ENCODE results near the gene NAA40.

The NAA40 gene

DNA sequence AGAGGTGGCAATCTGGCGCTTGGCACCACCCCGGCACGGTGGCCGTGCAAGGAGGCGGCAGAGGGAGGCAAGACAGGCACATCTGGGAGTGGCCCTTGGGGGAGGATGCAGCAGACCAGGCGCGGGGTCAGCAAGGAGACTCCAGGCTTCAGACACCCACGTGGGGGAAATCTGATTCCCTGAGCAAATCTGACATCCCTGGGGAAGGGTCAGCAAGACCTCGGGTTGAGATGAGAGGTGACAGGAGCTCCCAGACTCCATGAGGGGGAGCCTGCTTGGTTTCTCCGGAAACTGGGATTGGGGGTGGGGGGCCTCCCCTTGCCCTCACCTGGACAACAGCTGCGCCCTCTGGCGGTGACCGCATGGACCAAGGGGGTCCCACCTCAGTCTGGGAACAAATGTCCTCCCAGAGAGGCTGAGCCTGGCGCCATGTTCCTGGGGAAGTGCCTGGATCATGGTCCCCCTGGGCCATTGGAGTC, 17.8 kb upstream of the NAA40 start:
- Histone ChIP-seq H3K36me3 (ENCODE audit: control insufficient read depth in 1 of 2, insufficient read depth in 2 of 2, low read length in 2 of 2) (no peaks in the 10 kb centered on the region), H3K27me3 (ENCODE audit: low read depth, low read length) (no peaks in the 10 kb centered on the region), H3K9me3 (ENCODE audit: control insufficient read depth in 1 of 2, low read length in 2 of 2) (no peaks in the 10 kb centered on the region), H3K4me1 (ENCODE audit: control insufficient read depth in 1 of 2, insufficient read depth in 2 of 2, low read length in 2 of 2) (peaks cover 0 to 45% of the 10 kb centered on the region in 2 donors), H3K27ac (ENCODE audit: low read length) (no peak overlapping the region), H3K4me3 (ENCODE audit: low read depth in 1 of 2, low read length in 2 of 2) (no peak overlapping the region)

DNA sequence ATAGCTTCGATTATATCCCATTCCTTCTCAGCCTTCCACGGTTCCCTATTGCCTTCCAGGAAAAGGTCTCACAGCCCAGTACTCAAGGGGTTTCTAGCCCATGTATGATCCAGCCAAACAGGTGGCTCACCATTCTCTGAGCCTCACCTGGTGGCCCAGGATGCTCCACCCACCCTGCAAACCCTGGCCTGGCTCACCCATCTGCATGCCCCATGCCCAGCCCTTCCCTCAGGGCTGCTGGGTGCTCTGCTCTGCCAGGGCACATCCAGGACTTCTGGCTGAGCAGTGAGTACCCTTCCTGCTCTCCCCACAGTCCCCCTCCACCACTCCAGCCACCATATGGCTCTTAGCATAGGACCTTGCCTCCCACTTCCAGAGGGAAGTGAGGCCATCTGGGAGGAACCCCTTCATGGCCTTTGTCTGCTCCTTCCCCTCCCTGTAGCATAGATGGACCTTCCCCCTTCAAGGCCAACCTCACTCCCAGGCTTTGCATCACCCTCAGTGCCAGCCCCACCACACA, 16.1 kb upstream of the NAA40 start:
- Histone ChIP-seq H3K4me1 (ENCODE audit: control insufficient read depth in 1 of 2, insufficient read depth in 2 of 2, low read length in 2 of 2) (peaks cover 0 to 32% of the 10 kb centered on the region in 2 donors), H3K36me3 (ENCODE audit: control insufficient read depth in 1 of 2, insufficient read depth in 2 of 2, low read length in 2 of 2) (no peaks in the 10 kb centered on the region), H3K27ac (ENCODE audit: low read length) (no peak overlapping the region)

DNA sequence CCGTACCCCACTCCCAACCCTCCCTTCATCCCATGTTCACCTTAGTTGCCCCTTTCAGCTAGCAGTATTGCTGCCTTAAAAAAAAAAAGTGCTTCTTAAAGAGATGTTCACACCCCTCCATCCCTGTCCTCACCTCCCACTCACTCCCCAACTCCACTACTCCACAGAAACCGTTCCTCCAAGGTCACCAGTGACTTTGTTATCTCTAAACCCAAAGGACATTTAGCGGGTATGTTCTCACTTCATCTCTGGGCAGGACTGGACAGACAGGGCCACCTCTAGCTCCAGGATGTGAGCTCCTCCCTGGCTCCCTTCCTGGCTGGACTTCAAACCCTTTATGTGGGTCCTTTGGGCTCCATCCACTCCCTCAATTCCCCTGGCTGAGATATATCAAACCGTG, 15.5 kb upstream of the NAA40 start:
- H3K27me3 ChIP-seq (ENCODE audit: low read depth, low read length), result no peaks in the 10 kb centered on the region
- H3K4me3 ChIP-seq (ENCODE audit: low read depth in 1 of 2, low read length in 2 of 2), result no peak overlapping the region
- H3K4me1 ChIP-seq (ENCODE audit: control insufficient read depth in 1 of 2, insufficient read depth in 2 of 2, low read length in 2 of 2), result peaks cover 0 to 27% of the 10 kb centered on the region in 2 donors
- no peaks in the 10 kb centered on the region for H3K36me3 ChIP-seq (ENCODE audit: control insufficient read depth in 1 of 2, insufficient read depth in 2 of 2, low read length in 2 of 2)
- H3K27ac ChIP-seq (ENCODE audit: low read length), result no peak overlapping the region
- no peaks in the 10 kb centered on the region for H3K9me3 ChIP-seq (ENCODE audit: control insufficient read depth in 1 of 2, low read length in 2 of 2)

More for the DNA sequence above, 16.1 kb upstream of the NAA40 start:
- Histone ChIP-seq H3K9me3 (ENCODE audit: control insufficient read depth in 1 of 2, low read length in 2 of 2) (no peaks in the 10 kb centered on the region), H3K4me3 (ENCODE audit: low read depth in 1 of 2, low read length in 2 of 2) (no peak overlapping the region), H3K27me3 (ENCODE audit: low read depth, low read length) (no peaks in the 10 kb centered on the region)

DNA sequence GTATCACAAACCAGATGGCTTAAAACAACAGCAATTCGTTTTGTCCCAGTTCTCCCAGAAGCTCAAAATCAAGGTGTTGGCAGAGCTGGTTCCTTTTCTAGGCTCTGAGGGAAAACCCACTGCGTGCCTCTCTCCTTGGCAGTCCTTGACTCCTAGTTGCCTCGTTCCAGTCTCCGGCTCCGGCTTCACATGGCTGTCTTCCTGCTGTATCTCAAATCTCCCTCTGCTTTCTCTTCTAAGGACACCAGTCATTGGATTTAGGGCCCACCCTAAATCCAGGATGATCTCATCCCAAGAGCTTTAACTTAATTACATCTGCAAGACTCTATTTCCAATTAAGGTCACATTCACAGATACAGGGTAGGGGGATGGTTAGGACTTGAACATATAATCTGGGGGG, 9.2 kb upstream of the NAA40 start:
- H3K9me3 ChIP-seq (ENCODE audit: control insufficient read depth in 1 of 2, low read length in 2 of 2), result no peaks in the 10 kb centered on the region
- H3K4me1 ChIP-seq (ENCODE audit: control insufficient read depth in 1 of 2, insufficient read depth in 2 of 2, low read length in 2 of 2), result no peaks in the 10 kb centered on the region
- H3K4me3 ChIP-seq (ENCODE audit: low read depth in 1 of 2, low read length in 2 of 2), result no peak overlapping the region

DNA sequence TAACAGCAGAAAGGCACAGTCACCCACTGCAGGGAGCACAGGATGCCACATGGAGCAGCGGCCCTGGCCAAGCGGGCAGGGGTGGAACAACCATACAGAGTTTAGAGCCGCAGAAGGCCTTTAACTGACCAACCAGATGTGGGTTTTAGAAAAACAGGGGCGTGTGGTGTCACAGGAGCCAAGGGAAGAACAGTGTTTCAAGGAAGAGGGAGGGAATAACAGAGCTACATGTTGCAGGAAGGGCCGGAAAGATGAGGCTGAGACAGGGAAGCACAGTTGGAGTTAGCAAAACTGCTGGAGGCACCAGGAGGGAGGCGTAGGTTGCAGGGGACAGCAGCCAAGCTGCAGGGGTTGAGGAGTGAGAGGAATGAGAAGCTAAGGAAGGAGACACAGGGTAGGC, 7.8 kb upstream of the NAA40 start:
- Histone ChIP-seq H3K4me1 (ENCODE audit: control insufficient read depth in 1 of 2, insufficient read depth in 2 of 2, low read length in 2 of 2) (no peaks in the 10 kb centered on the region), H3K36me3 (ENCODE audit: control insufficient read depth in 1 of 2, insufficient read depth in 2 of 2, low read length in 2 of 2) (no peaks in the 10 kb centered on the region), H3K27me3 (ENCODE audit: low read depth, low read length) (no peaks in the 10 kb centered on the region), H3K4me3 (ENCODE audit: low read depth in 1 of 2, low read length in 2 of 2) (no peak overlapping the region), H3K27ac (ENCODE audit: low read length) (no peak overlapping the region), H3K9me3 (ENCODE audit: control insufficient read depth in 1 of 2, low read length in 2 of 2) (no peaks in the 10 kb centered on the region)

More for the DNA sequence above, 9.2 kb upstream of the NAA40 start:
- H3K36me3 ChIP-seq (ENCODE audit: control insufficient read depth in 1 of 2, insufficient read depth in 2 of 2, low read length in 2 of 2), result no peaks in the 10 kb centered on the region
- no peaks in the 10 kb centered on the region for H3K27me3 ChIP-seq (ENCODE audit: low read depth, low read length)
- no peak overlapping the region for H3K27ac ChIP-seq (ENCODE audit: low read length)

DNA sequence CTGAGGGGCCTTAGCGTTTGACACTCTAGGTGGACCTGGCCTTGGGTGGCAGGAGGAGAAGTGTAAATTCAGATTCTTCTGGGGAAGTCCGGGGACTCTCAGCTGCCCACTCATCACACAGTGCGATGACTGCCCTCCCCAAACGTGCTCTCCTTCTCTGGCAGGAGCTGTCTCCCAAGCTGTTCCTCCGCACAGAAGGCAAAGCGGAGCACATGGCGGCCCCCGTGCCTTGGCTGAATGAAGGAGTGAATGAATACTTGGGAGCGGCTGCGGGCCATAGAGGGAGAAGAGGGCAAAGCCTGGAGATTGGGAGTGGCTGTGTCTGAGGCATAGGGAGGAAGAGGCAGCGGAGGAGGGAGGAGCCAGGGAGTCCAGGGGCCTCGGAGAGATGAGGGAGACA, 6.9 kb upstream of the NAA40 start:
- no peaks in the 10 kb centered on the region for H3K36me3 ChIP-seq (ENCODE audit: control insufficient read depth in 1 of 2, insufficient read depth in 2 of 2, low read length in 2 of 2)
- H3K27ac ChIP-seq (ENCODE audit: low read length), result no peak overlapping the region
- H3K9me3 ChIP-seq (ENCODE audit: control insufficient read depth in 1 of 2, low read length in 2 of 2), result no peaks in the 10 kb centered on the region
- H3K27me3 ChIP-seq (ENCODE audit: low read depth, low read length), result no peaks in the 10 kb centered on the region
- no peak overlapping the region for H3K4me3 ChIP-seq (ENCODE audit: low read depth in 1 of 2, low read length in 2 of 2)
- no peaks in the 10 kb centered on the region for H3K4me1 ChIP-seq (ENCODE audit: control insufficient read depth in 1 of 2, insufficient read depth in 2 of 2, low read length in 2 of 2)

DNA sequence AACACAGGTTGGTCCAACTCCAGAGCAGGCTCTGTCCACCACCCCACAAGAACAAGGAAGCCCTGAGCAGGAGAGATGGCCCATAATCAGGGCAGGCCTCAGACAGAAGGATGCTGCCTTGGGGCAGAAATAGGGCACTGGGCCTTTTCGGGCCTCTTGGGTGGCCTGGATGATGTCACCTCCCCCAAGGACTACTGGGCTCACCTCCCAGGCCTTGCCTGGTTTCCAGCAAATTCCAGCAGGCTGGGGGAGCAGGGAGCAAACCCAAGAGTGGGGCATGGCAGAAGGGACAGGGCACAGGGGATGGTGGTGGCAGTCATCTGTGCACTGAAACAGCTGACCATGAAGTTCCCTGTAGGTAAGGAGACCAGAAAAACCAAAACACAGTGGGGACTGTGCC, 5.3 kb upstream of the NAA40 start:
- no peak overlapping the region for H3K27ac ChIP-seq (ENCODE audit: low read length)
- no peaks in the 10 kb centered on the region for H3K9me3 ChIP-seq (ENCODE audit: control insufficient read depth in 1 of 2, low read length in 2 of 2)
- no peak overlapping the region for H3K4me3 ChIP-seq (ENCODE audit: low read depth in 1 of 2, low read length in 2 of 2)
- no peaks in the 10 kb centered on the region for H3K36me3 ChIP-seq (ENCODE audit: control insufficient read depth in 1 of 2, insufficient read depth in 2 of 2, low read length in 2 of 2)
- peaks cover 0 to 3% of the 10 kb centered on the region in 2 donors for H3K4me1 ChIP-seq (ENCODE audit: control insufficient read depth in 1 of 2, insufficient read depth in 2 of 2, low read length in 2 of 2)
- no peaks in the 10 kb centered on the region for H3K27me3 ChIP-seq (ENCODE audit: low read depth, low read length)

DNA sequence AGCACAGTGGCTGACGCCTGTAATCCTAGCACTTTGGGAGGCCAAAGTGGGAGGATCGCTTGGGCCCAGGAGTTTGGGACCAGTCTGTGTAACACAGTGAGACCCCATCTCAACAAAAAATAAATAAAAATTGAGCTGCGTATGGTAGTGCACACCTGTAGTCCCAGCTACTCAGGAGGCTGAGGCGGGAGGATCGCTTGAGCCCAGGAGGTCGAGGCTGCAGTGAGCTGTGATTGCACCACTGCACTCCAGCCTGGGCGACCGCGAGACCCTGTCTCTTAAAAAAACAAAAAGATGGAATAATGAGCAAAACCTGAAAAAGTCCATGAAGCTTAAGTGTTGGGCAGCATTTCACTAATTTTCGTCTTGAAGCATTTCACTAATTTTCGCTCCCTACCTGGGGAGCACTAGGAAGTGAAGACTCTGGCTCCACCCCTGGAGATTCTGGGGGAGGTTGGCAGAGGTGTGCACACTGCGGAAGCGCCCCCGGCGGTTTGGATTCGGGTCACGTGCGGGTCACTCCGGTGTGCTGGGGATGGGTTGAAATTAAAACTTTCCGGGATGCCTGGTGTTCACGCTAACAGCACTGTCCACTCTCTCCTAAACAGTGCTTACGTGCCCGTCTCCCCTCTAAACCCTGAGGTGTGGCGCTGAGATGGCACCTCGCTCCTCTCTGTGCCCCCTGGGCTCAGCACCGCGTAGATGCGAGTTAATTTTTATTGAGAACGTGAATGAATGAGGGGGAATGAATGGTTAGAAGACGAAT, 906 bp upstream of the NAA40 start:
- H3K36me3 ChIP-seq (ENCODE audit: control insufficient read depth in 1 of 2, insufficient read depth in 2 of 2, low read length in 2 of 2), result no peaks in the 10 kb centered on the region
- peak overlapping the region; percentile 59 to 88 for H3K4me3 ChIP-seq (ENCODE audit: low read depth in 1 of 2, low read length in 2 of 2)
- no peaks in the 10 kb centered on the region for H3K9me3 ChIP-seq (ENCODE audit: control insufficient read depth in 1 of 2, low read length in 2 of 2)
- H3K27ac ChIP-seq (ENCODE audit: low read length), result peak overlapping the region; percentile 20
- no peaks in the 10 kb centered on the region for H3K27me3 ChIP-seq (ENCODE audit: low read depth, low read length)
- H3K4me1 ChIP-seq (ENCODE audit: control insufficient read depth in 1 of 2, insufficient read depth in 2 of 2, low read length in 2 of 2), result peaks cover 3 to 14% of the 10 kb centered on the region in 2 donors

DNA sequence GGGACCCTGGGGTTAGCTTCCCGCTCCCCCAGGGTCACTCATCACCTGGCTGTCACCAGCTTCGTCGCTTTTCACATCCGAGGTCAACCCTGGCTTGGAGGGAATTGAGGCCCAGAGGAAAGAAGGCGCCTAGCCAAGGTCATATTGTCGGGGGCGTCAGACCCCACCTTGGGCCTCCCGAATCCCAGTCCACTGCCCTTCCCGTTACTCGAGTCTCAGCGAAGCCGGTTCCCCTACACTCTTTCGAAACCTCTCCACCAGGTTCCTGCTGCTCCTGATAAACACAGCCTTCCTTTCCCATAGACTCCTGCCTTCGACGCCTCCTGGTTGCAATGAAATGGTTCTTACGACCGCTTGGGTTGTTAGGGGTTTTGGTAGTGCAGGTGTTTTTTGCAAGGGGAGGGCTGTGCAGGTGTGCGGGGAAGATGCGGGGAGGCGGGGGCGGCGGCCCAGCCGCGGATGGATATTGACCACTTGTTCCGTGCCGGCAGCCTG, 642 bp downstream of the NAA40 start:
- H3K27ac ChIP-seq (ENCODE audit: low read length), result no peak overlapping the region

DNA sequence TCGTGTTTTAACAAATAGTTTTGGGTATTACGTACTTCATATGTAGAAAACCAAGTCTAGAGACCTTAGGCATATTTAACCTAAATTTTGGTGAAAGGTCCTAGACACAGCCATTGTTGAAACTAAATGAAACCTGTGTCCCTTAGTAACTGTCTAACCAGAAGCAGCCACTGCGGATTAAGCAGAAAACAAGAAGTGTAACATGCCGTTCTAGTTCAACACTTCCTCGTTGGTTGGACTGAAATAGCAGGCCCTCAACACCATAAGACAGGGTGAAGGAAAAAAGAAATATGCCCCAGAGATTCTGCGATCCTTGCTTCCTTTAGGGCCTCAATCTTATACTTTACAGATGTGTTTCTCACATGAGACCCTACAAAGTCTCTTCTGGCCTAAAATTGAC, 2.0 kb downstream of the NAA40 start:
- Histone ChIP-seq H3K27me3 (ENCODE audit: low read depth, low read length) (no peaks in the 10 kb centered on the region), H3K4me1 (ENCODE audit: control insufficient read depth in 1 of 2, insufficient read depth in 2 of 2, low read length in 2 of 2) (peaks cover 14 to 24% of the 10 kb centered on the region in 2 donors), H3K4me3 (ENCODE audit: low read depth in 1 of 2, low read length in 2 of 2) (no peak overlapping the region), H3K36me3 (ENCODE audit: control insufficient read depth in 1 of 2, insufficient read depth in 2 of 2, low read length in 2 of 2) (no peaks in the 10 kb centered on the region), H3K9me3 (ENCODE audit: control insufficient read depth in 1 of 2, low read length in 2 of 2) (no peaks in the 10 kb centered on the region), H3K27ac (ENCODE audit: low read length) (no peak overlapping the region)

More for the DNA sequence above, 642 bp downstream of the NAA40 start:
- Histone ChIP-seq H3K9me3 (ENCODE audit: control insufficient read depth in 1 of 2, low read length in 2 of 2) (no peaks in the 10 kb centered on the region), H3K27me3 (ENCODE audit: low read depth, low read length) (no peaks in the 10 kb centered on the region), H3K4me3 (ENCODE audit: low read depth in 1 of 2, low read length in 2 of 2) (peak overlapping the region; percentile 78 to 88), H3K4me1 (ENCODE audit: control insufficient read depth in 1 of 2, insufficient read depth in 2 of 2, low read length in 2 of 2) (peaks cover 3 to 14% of the 10 kb centered on the region in 2 donors), H3K36me3 (ENCODE audit: control insufficient read depth in 1 of 2, insufficient read depth in 2 of 2, low read length in 2 of 2) (no peaks in the 10 kb centered on the region)

DNA sequence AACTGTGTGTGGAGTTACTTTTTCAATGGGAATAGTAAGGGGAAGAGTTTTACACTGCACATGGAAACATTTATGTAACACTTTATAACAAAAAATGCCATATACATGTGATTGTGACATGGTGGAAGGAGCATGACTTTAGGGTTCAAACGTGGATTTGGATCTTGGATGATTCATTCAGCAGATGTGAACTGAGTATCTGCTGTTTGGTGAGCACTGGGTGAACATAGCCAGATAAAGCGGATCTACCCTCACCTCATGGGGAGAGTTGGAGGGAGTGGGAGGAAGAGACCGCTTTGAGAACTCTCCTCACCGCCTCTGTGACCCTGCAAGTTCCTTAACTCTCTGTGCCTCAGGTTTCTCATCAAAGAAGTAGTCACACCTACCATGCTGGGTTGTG, 3.1 kb downstream of the NAA40 start:
- no peaks in the 10 kb centered on the region for H3K9me3 ChIP-seq (ENCODE audit: control insufficient read depth in 1 of 2, low read length in 2 of 2)
- peaks cover 14 to 24% of the 10 kb centered on the region in 2 donors for H3K4me1 ChIP-seq (ENCODE audit: control insufficient read depth in 1 of 2, insufficient read depth in 2 of 2, low read length in 2 of 2)
- H3K27me3 ChIP-seq (ENCODE audit: low read depth, low read length), result no peaks in the 10 kb centered on the region
- H3K36me3 ChIP-seq (ENCODE audit: control insufficient read depth in 1 of 2, insufficient read depth in 2 of 2, low read length in 2 of 2), result peaks cover 4 to 8% of the 10 kb centered on the region in 2 donors
- no peak overlapping the region for H3K4me3 ChIP-seq (ENCODE audit: low read depth in 1 of 2, low read length in 2 of 2)
- H3K27ac ChIP-seq (ENCODE audit: low read length), result no peak overlapping the region

Data from muscle layer of duodenum (tissue), 2 donors.